ENCODE data around the gene NAPA. TPM values are rescaled to one million over a fixed set of nuclear protein-coding genes. Genes with fewer than 3 reads are reported as not detected.

Gene NAPA
- total RNA-seq, 1 experiment from 2014 or later = 61.3 TPM

- Mint-ChIP-seq H3K9me3 (no peaks in the 10 kb centered on the region), H3K27me3 (ENCODE audit: low read depth) (no peaks in the 10 kb centered on the region), H3K4me1 (peaks cover 24% of the 10 kb centered on the region), H3K36me3 (no peaks in the 10 kb centered on the region), H3K4me3 (no peak overlapping the region), H3K27ac (peak overlapping the region; percentile 42; the same call in 1 of the 2 replicates)
- TF ChIP-seq NFATC4 (CRISPR knock-in tag; IDR thresholded peaks at IDR 0.05) (no peak), E2F1 (CRISPR knock-in tag; IDR thresholded peaks at IDR 0.05) (no peak), CDX4 (CRISPR knock-in tag; IDR thresholded peaks at IDR 0.05; ENCODE audit: borderline replicate concordance) (no peak), IRF2 (CRISPR knock-in tag; IDR thresholded peaks at IDR 0.05; ENCODE audit: borderline replicate concordance, low read depth) (no peak), ZNF317 (CRISPR knock-in tag; IDR thresholded peaks at IDR 0.05; ENCODE audit: borderline replicate concordance, low read depth) (no peak), CREB1 (CRISPR knock-in tag; IDR thresholded peaks at IDR 0.05) (no peak), CBFB (CRISPR knock-in tag; IDR thresholded peaks at IDR 0.05; ENCODE audit: low read depth) (no peak), ZNF121 (CRISPR knock-in tag; IDR thresholded peaks at IDR 0.05) (no peak), NR2C2 (CRISPR knock-in tag; IDR thresholded peaks at IDR 0.05) (no peak), ZMAT4 (CRISPR knock-in tag; IDR thresholded peaks at IDR 0.05) (no peak), NR1H2 (CRISPR knock-in tag; IDR thresholded peaks at IDR 0.05) (no peak)
- TF ChIP-seq, protein P1, sequence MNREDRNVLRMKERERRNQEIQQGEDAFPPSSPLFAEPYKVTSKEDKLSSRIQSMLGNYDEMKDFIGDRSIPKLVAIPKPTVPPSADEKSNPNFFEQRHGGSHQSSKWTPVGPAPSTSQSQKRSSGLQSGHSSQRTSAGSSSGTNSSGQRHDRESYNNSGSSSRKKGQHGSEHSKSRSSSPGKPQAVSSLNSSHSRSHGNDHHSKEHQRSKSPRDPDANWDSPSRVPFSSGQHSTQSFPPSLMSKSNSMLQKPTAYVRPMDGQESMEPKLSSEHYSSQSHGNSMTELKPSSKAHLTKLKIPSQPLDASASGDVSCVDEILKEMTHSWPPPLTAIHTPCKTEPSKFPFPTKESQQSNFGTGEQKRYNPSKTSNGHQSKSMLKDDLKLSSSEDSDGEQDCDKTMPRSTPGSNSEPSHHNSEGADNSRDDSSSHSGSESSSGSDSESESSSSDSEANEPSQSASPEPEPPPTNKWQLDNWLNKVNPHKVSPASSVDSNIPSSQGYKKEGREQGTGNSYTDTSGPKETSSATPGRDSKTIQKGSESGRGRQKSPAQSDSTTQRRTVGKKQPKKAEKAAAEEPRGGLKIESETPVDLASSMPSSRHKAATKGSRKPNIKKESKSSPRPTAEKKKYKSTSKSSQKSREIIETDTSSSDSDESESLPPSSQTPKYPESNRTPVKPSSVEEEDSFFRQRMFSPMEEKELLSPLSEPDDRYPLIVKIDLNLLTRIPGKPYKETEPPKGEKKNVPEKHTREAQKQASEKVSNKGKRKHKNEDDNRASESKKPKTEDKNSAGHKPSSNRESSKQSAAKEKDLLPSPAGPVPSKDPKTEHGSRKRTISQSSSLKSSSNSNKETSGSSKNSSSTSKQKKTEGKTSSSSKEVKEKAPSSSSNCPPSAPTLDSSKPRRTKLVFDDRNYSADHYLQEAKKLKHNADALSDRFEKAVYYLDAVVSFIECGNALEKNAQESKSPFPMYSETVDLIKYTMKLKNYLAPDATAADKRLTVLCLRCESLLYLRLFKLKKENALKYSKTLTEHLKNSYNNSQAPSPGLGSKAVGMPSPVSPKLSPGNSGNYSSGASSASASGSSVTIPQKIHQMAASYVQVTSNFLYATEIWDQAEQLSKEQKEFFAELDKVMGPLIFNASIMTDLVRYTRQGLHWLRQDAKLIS (CRISPR knock-in tag; IDR thresholded peaks at IDR 0.05; ENCODE audit: borderline replicate concordance) = no peak
- no peak for DNase-seq (ENCODE audit: low spot score)
- ChIA-PET POLR2A (no interaction called here), CTCF (interaction anchor here (1.3 to 5.7 kb wide), 7 partner anchors 27 to 202 kb away, joined by 3 to 41 read pairs (median 6); partner anchors contain the start of genes EHD2 and KPTN)
- no peak for ATAC-seq
Observed at GRCh38 chr19:47510516-47511127, 4.2 kb downstream of the NAPA start.

DNA sequence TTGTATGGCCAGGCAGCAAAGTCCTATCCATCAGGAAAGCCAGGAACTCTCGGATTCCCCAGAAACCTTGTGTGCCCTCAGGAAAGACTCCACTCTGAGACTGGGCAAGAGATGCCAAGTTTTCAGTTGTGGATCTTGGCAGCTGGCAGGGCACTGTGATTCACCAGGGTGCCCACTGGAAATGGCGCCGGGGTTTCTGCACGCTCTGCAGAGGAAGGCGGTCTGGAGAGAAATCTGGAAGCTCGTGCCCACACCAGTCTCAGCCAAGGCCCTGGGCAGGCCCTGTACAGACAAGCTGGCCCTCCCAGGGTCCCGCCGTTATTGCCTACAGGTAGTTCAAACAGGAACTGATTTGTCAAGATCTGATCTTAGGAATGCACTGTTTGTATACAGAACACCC is 4.9 kb downstream of the NAPA start:
- POLR2A ChIA-PET = no interaction called here
- Mint-ChIP-seq H3K27ac (peak overlapping the region; percentile 49; the same call in 1 of the 2 replicates), H3K27me3 (ENCODE audit: low read depth) (no peaks in the 10 kb centered on the region)
- TF ChIP-seq, protein P2, sequence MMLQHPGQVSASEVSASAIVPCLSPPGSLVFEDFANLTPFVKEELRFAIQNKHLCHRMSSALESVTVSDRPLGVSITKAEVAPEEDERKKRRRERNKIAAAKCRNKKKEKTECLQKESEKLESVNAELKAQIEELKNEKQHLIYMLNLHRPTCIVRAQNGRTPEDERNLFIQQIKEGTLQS (CRISPR knock-in tag; conservative IDR thresholded peaks at IDR 0.05) = no peak
- TF ChIP-seq, protein P3, sequence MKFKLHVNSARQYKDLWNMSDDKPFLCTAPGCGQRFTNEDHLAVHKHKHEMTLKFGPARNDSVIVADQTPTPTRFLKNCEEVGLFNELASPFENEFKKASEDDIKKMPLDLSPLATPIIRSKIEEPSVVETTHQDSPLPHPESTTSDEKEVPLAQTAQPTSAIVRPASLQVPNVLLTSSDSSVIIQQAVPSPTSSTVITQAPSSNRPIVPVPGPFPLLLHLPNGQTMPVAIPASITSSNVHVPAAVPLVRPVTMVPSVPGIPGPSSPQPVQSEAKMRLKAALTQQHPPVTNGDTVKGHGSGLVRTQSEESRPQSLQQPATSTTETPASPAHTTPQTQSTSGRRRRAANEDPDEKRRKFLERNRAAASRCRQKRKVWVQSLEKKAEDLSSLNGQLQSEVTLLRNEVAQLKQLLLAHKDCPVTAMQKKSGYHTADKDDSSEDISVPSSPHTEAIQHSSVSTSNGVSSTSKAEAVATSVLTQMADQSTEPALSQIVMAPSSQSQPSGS (CRISPR knock-in tag; IDR thresholded peaks at IDR 0.05; ENCODE audit: borderline replicate concordance, low read depth) = no peak
- TF ChIP-seq KAT7 (CRISPR knock-in tag; IDR thresholded peaks at IDR 0.05; ENCODE audit: borderline replicate concordance) (no peak), MLX (CRISPR knock-in tag; IDR thresholded peaks at IDR 0.05) (no peak), ZNF138 (CRISPR knock-in tag; conservative IDR thresholded peaks at IDR 0.05) (no peak), USF2 (CRISPR knock-in tag; IDR thresholded peaks at IDR 0.05) (no peak), NR3C1 (CRISPR knock-in tag; conservative IDR thresholded peaks at IDR 0.05; ENCODE audit: low read depth) (no peak), GABPB1 (CRISPR knock-in tag; IDR thresholded peaks at IDR 0.05) (no peak), CDX4 (CRISPR knock-in tag; IDR thresholded peaks at IDR 0.05; ENCODE audit: borderline replicate concordance) (no peak)
- TF ChIP-seq, protein P4, sequence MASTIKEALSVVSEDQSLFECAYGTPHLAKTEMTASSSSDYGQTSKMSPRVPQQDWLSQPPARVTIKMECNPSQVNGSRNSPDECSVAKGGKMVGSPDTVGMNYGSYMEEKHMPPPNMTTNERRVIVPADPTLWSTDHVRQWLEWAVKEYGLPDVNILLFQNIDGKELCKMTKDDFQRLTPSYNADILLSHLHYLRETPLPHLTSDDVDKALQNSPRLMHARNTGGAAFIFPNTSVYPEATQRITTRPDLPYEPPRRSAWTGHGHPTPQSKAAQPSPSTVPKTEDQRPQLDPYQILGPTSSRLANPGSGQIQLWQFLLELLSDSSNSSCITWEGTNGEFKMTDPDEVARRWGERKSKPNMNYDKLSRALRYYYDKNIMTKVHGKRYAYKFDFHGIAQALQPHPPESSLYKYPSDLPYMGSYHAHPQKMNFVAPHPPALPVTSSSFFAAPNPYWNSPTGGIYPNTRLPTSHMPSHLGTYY (CRISPR knock-in tag; IDR thresholded peaks at IDR 0.05) = no peak

More for the DNA sequence above, 4.9 kb downstream of the NAPA start:
- ATAC-seq (no peak), DNase-seq (ENCODE audit: low spot score) (no peak)
- H3K4me3 Mint-ChIP-seq = no peak overlapping the region
- H3K36me3 Mint-ChIP-seq = no peaks in the 10 kb centered on the region
- no peaks in the 10 kb centered on the region for H3K9me3 Mint-ChIP-seq
- CTCF ChIA-PET = interaction anchor here (0.6 to 5.7 kb wide), 4 partner anchors 26 to 1707 kb away, joined by 3 to 41 read pairs (median 5); partner anchors contain the start of genes EHD2 and KPTN
- peaks cover 23% of the 10 kb centered on the region for H3K4me1 Mint-ChIP-seq
